GM19035 (cell line): Measurements from ENCODE around the gene RBBP7.

Experiments used
- ATAC-seq: cut with Tn5 transposase; IDR thresholded peaks from one replicate; pipeline ENCODE4 v1.9.1; 2021; ENCODE audit not compliant: unreplicated experiment

RBBP7 gene

DNA sequence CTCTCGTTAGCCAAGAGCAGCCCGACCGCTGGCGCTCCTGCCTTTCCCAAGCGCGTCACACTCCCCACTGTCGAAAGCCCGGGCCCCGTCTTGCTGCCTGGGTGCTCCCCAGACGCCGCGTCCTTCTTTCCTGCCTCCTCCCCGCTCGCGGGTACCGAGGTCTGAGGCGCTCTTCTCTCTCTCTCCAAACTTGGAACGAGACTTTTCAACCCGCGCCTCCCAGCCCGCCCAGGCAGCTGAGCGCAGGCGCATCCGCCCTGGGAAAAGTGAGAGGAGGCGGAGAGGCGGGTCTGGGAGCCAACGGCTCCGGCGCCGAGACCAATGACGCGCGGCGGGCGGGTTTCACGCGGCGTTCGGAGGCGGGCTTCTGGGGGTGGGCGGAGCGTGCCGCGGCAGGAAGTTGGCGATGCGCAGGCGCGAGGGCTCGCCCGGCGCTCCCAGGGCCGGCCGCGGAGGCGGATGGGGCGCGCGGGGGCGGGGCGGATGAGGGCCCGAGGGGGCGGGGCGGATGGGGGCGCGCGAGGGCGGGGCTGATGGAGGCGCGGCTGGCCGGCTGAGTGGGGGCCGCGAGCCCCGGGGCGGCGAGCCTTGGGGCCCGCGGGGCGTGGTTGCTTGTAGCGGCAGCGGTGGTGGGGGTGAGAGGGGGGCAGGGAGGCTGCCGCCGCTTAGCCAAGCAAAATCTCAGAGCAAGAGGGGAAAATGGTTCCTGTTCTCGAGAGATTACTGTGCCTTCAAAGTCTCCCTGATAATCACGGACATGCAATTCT lies at the start of gene RBBP7:
TSS of gene RBBP7 (minus strand) at position 268 of the 767 bp plus-strand sequence. CDS start 309 bp downstream, outside the sequence.
- peak; percentile 84 for ATAC-seq

DNA sequence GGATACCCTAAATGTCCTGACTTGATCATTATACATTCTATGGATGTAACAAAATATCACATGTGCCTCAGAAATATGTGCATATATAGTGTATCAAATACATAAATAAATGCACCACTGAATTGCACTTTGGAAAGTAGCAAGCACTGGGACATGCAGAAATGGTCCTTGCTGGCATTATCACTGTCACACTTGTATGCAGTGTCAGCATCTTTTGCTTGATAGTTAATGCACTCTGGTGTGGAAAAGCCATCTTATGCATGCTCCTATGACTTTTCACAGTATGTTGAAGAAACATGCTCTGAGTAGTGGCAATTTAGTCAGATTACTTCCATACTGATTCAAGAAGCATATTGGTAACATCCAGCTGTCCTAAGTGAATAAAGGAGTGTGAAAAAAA lies 48.8 kb upstream of the RBBP7 start:
- no peak for ATAC-seq

DNA sequence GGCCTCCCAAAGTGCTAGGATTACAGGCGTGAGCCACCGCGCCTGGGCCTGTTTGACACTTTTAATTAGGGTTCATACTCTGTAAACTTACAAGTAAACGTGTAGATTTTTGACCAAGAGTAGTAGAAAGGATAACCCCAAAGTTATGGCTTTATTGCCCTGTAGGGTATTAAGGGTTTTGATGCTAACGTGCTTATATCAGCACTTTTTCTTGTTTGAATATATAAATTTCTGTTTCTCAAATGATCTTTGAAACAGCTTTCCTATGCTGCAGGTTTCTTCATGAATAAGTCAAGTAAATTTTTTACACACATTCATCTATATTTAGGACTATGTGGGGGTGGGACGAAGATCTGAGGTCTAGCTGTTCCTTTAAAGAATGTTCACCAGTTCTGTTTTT lies 47.0 kb upstream of the RBBP7 start:
- ATAC-seq: no peak

DNA sequence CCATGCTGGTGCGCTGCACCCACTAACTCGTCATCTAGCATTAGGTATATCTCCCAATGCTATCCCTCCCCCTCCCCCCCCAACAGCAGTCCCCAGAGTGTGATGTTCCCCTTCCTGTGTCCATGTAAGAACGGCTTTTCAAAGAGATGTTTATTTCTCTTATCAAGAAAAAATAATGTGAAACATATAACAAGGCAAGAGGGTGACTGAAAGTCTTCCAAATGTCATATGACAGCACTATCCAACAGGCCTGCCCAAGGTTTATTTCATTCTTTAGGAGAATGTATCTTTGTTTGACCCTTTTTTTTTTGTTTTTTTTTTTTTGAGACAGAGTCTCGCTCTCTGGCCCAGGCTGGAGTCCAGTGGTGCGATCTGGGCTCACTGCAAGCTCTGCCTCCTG lies 46.4 kb upstream of the RBBP7 start:
- ATAC-seq: no peak

DNA sequence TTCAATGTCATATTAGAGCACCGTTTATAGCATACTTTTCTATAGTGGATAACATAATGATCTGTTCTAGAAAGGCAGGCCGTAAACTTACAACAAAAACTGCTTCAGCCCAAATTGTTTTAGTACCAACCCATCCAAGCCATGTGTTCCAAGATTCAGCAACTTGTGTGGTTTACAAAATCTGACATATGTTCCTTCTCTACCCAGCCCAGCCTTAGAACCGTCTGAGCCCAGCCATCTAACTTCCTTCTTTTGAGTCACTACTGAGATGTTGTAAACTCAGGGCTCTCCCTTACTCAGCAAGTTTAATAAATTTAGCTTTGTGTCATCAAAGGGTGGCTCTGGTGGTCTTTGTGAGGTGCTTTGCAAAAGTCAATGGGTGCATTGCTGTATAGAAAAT lies 43.9 kb upstream of the RBBP7 start:
- ATAC-seq: no peak

DNA sequence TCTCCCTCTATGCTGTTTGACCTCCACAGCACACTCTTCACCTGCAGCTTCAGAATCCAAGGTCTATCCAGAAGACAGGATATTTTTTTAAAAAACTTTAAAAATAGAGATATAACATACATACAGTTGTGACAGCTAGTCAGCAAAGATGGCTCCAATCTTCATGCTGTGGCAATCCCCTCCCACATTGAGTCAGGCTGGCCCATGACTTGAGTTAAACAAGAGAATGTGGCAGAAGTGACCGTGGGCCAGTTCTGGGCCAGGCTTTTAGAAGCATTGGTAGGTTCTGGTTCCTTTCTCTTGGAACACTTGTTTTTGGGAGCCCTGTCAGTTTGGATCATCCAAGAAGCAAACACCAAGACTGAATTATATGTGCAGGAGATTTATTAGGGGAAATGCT lies 40.2 kb upstream of the RBBP7 start:
- ATAC-seq: no peak

DNA sequence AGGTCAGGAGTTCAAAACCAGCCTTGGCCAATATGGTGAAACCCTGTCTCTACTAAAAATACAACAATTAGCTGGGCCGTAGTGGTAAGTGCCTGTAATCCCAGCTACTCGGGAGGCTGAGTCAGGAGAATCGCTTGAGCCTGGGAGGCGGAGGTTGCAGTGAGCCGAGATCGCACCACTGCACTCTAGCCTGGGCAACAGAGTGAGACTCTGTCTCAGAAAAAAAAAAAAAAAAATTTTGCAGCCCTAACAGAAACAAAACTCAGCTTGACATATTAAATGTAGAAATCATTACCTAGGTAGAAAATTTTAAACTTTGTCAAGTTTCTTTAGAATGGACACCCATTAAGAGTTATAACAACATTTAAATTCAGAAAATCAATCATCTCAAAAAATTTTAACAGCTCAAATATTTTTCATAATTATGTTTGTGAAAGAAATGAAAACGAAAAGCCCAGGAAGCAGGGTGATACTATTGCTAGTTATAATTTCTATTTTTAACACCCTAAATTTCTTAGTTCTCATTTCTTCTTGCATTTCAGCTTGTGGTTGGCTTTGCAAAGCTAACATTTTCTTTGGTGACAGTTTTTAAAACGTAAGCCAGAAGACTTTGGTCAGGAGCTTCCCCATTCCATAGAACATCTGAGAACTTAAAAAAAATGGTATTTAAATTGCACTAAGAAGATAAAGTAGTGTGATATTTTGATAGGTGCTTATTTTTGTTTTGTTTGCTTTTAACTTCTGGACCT lies 33.3 kb upstream of the RBBP7 start:
- ATAC-seq: peak; percentile 71

DNA sequence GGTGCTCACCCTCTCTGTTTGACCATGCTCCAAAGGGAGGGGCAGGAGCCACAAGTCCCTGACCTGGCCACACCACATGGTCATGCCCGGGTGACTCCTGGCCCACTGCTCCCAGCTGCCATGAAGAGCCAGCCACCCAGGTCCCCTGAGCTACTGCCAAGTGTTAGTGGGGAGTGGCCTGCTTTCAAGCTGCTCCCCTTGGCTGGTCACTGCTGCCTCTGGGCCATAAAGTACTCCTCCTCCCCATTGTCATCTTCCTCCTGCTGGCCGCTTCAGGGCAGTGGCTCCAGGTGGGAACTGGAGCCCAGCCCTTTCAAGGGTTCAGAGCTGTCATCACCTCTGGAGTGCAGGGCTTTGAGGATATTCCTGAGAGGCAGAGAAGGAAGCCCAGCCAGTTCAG lies 27.3 kb upstream of the RBBP7 start:
- ATAC-seq: no peak

DNA sequence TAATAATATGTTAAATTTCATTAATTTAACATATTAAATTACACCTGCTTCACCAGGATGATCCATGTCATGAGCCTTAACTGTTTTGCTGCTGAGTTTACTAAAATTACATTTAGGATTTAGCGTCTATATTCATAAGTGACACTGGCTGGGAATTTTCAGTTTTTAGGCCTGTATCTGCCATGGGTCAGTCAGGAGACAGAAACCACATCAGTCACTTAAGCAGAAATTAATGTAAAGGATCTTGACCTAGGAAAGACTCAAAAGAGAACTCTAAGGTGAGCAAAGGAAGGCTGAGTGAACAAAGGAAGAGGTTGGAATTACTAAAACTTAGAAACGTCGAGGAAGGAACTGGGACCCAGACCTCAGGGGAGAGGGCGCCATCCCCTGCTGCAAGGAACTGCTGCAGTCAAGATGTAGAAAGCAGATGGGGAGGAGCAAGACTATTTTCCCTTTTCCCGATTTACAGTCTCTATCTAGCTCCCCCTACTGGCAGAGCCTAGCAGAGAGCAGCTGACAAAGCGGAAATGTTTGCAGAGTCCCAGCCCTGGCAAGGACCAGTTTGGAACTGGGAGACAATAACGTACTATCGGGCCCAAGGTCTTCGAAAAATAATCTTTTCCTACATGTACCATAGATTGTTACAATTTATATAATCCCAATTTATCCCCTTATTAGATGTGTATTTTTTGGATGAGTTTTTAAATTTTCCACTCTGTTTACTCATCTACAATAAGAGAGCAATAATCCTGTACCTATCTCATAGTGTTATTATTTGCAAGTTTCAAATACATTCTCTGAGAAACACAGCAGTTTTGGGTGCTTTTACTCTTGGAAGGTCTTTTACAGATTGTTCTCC lies 22.6 kb upstream of the RBBP7 start:
- ATAC-seq: peak; percentile 76

DNA sequence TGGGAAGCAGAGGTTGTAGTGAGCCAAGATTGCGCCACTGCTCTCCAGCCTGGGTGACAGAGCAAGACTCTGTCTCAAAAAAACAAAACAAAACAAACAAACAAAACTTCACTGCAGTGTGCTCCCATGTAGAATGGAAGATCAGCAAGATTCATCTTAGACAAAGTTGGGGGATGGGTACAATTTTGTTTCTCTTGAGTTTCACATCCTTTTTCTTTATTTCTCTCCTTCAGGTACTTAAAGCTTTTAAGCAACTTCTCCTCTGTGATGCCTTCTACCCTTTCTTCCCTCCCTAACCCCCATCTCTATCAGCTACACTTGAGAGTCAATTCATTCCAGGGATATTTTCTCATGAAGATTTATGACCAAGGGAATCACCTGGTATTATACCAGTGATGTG lies 15.5 kb upstream of the RBBP7 start:
- no peak for ATAC-seq

DNA sequence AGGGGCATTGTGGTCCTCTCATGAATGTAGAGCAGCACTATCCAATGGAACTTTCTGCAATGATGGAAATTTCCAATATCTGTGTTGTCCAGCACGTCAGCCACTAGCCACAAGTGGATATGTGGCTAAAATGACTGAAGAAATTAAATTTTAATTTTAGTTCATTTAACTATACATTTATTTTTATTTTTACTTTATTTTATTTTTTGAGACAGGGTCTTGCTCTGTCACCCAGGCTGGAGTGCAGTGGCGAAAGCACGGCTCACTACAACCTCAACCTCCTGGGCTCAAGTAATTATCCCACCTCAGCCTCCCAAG lies 13.3 kb upstream of the RBBP7 start:
- ATAC-seq: no peak

DNA sequence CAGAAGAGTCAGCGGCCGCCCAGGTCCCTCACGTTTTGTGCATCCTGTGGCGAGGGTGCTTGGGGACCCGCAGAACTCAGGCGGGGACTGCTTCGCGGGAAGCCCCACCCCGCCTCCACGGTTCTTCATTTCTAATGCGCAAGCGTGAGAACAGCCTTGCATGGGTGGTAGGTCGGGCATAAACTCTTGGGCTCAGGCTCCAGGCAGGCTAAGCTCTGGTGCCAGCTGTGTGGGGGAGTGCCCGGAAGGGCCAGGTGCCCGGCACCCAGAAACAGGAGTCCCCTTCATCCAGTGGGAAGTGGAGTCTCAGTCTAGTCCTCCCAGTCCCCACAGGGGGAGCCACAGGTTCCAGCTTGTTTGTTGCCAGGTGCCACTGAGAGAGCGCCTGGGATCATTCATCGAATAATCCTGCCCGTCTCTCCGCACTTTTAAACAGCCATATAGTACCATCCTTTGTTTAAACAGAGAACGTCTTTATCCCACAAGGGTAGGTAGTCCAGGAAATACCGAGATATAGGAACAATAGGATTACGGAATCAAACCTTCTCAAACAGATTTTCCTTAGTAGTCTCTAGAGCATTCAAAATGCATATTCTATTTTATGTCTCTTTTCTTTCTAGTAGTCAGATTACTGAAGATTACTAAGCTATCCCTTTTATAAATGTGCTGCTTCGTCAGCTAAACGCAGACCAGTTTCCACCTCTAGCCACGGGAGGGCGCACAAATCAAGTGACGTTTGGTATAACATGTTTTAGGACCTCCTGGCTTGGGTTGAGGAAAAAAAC lies 12.7 kb upstream of the RBBP7 start:
- ATAC-seq: peak; percentile 72

DNA sequence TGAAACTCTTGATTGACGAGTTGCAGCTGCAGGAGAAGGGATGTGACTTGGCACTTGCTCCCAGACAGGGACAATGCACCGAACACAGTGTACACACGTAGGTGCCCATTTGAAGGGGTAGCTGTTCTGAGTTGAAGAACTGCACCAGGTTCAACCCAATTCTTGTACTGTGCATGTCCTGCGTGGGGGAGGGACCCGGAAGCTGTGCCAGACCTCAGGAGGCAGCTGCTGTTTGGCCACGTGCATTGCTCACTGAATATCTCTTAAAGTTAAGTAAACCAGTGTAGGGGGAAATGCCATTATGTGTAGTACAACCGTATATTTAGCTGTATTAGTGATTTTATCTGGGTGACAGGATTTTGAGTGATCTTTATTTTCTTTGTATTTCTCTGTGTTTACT lies 12.0 kb upstream of the RBBP7 start:
- peak; percentile 47 for ATAC-seq

DNA sequence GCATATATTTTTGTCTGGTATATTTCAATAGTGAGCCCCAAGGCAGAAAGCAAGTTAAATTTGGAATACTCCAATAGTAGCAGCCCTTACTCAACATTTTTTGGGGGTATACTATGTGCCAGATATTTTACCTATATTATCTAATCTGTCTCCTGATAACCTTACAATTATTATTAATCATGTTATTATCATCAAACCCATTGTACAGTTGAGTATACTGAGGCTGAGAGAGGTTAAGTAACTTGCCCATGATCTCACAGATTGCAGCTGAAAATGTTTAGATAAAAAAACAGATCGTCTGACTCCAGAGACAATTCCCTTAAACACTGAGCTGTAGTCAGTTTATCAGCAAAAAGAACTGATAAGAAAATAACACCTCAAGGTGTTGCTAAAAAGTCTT lies 6.5 kb upstream of the RBBP7 start:
- ATAC-seq: no peak

DNA sequence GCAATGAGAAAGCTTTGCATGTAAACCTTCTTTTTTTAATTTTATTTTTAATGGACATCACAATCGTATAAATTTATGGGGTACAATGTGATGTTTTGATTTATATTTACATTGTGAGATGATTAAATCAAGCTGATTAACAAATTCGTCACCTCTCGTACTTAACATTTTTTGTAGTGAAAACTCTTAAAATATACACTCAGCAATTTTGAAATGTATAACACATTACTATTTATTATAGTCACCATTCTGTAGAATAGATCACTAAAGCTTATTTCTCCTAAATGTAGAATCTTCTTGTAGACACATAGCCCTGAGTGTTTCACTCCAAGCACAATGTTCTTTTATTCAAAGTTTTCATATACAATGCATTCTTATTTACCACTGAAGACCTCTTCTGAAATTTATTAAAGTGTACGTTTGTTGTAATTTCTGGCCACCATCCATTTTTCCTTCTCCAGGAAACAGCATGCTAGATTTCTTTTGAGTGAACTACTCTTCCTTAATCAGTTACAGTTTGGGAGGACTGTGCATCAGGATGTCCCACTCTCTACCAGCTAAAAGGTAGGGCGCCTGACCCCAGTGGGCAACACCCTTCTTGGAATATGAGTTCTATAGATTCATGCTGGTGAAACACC lies 4.4 kb upstream of the RBBP7 start:
- no peak for ATAC-seq

DNA sequence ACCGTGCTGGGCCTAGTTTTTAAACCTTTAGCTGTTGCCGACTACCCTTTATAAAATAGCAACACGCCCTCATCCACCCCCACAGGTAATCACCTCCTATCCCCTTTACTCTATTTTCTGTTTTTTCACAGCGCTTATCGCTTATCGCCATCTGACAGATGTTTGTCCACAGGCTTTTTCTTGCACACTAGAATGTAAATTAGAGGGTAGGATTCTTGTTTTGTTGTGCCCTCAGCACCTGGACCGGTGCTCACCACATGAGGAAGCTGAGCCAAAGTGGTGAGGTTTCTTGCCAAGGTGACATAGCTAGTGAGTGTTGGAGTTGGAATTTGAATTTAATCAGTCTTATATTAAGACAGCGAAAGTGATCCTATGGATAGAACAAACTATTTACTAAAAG lies 2.9 kb upstream of the RBBP7 start:
- ATAC-seq: no peak

DNA sequence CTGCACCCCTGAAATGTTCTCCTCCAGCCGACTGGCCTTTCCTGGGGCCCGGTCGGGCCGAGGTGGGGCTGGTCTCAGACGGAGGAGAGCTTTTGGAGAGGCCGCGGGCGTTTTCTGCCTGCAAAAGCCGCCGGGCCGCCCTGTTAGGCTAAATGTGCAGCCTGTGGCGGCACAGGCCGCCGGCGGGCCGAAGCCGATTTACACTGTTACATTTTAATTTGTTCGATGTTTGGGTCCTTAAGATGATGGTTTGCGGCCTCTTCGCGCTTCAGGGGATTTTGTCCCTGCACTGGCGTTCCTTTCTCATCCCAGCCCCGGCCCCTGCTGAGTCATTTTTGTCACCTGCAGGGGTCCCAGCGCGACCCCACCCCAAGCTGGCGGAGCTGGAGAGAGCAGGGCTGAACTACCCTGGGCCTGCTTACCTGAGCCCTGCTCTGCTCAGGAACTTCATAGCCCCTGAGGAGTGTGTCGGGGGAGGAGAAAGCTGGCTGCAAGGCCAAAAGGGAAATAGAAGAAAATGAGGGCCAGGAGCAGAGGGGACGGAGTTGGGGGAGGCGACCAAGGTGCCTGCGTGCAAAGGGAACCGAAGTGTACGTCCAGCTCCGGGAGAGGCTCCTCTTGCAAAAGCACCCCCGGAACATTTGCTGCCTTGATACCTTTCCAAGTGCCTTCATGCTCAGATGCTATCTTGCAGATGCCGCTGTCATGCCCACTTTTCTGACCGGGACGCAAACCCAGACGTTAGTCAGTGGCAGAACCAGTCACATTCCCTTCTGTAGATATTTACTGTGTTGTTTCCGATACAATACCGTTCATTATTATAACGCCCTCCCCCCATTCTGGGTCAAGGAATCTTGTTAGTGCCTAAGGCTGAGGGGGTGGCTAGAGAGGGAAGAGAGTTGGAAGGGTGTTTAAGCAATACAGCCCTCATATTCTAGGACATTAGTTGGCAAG lies 977 bp upstream of the RBBP7 start:
- peak; percentile 25 for ATAC-seq

DNA sequence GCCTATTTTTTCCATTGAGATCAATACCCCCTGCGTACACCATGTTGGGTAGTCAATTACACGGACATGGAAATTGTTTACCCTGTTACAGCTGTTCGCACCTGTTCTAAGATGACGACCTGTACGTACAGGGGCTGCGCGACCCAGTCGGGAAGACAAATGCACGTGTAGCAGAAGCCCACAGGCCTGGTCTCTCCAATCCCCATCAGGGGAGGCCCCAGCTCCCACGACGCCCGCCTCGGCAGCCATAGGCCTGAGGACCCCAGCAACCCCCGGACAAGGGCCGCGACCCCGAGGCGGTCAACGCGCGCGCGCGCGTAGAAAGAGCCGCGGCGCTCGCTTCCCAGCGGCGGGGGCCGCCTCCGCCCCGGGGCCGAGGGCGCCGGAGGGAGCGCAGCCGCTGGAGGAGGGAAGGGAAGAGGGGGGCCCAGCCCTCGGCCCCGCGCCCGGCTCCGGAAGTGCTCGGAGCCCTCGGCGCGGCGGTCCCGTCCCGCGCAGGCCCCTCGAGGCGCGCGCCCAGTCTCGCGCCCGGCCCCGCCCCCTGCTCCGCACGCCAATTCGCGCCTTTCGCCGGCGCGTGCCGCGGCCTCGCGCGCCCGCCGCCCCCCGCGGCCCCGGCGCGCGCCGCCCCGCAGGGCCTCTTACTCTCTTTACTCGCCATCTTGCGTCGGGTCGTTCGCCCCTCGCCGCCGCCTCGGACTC lies 618 bp downstream of the RBBP7 start:
- peak; percentile 59 for ATAC-seq

DNA sequence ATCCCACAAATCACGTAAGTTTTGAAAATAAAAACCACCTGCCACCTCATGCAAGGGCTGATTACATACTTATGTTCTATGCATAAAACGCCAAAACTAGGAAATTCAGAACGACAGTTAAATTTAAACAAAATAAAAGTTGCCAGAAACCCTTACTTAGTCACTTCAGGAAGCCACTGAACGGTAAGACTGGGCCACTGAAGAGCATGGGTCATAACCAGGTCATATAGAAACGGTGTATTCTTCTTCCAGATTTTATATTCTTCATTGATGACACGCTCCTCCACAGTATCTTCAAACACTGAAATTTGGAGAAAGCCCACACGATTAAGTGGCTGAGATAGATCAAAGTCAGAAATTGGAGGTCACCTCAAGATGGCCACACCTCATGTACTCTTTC lies 1.2 kb downstream of the RBBP7 start:
- ATAC-seq: no peak
